HG03558 (cell line): ENCODE results near the gene SPARCL1.
"Not testable (repeated sequence)": the region's sequence is repeated elsewhere in the genome, so short reads cannot be mapped to it uniquely, and the experiment has no call there.

Experiments
- ATAC-seq: cut with Tn5 transposase; IDR thresholded peaks from one replicate; pipeline ENCODE4 v1.9.1; 2021; ENCODE audit warnings: moderate number of reproducible peaks; ENCODE audit not compliant: unreplicated experiment; ENCODE audit errors: extremely low read depth

Gene SPARCL1

GRCh38 chr4:87462102-87462501, 67.1 kb downstream of the SPARCL1 start:
- ATAC-seq, result no peak

- no peak for ATAC-seq
Measured at GRCh38 chr4:87461281-87461700, 67.9 kb downstream of the SPARCL1 start.

GRCh38 chr4:87458913-87459312, 70.3 kb downstream of the SPARCL1 start:
- no peak for ATAC-seq

DNA sequence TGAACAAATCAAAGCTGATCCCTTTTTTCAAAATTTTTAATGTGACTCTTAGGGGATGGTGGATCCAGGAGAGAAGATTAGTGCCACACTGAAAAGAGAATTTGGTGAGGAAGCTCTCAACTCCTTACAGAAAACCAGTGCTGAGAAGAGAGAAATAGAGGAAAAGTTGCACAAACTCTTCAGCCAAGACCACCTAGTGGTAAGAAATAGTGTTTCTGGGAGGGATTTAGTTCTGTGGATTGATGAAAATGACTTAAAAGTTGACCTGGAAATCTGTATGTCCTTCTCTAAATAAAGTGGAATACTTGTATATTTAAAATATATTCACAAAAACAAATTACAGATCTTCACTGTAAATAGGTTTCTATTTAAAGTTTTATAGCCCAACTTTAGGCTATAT, 77.6 kb downstream of the SPARCL1 start:
- no peak for ATAC-seq

- not testable (repeated sequence) for ATAC-seq
Measured at GRCh38 chr4:87446375-87446774, 82.8 kb downstream of the SPARCL1 start.

DNA sequence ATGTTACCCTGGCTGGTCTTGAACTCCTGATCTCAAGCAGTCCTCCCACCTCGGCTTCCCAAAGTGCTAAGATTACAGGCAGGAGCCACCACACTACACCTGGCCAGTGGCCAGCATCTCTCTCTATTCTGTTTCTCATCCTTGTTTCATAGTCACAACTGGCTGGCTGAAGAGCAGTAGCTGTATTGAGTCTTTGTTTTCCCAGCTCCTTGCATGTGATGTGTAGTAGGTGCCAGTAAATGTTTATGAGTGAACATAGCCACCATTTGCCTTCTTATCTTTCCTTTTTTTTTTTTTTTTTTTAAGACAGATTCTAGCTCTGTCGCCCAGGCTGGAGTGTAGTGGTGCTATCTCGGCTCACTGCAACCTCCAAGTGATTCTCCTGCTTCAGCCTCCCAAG, 83.2 kb downstream of the SPARCL1 start:
- ATAC-seq, result no peak

DNA sequence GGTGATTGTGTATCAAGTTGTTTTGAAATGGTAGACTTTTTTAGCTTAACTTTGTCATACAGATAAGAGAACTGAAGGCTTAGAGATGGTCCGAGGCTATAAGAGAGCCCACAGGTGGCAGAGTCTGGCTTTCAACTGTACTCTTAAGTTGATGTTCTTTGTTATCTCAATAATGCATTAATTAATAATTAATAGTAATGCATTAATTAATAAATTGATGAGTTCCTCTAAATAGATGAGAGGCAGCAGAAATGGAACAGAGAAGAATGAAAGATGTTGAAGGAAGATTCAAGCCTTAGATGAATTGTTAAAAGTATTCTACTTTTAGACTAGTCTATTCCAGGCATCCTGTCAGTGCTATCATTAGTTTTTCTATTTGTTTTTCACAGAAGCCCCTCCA, 84.4 kb downstream of the SPARCL1 start:
- no peak for ATAC-seq

- no peak for ATAC-seq
Measured at GRCh38 chr4:87442889-87443288, 86.3 kb downstream of the SPARCL1 start.

DNA sequence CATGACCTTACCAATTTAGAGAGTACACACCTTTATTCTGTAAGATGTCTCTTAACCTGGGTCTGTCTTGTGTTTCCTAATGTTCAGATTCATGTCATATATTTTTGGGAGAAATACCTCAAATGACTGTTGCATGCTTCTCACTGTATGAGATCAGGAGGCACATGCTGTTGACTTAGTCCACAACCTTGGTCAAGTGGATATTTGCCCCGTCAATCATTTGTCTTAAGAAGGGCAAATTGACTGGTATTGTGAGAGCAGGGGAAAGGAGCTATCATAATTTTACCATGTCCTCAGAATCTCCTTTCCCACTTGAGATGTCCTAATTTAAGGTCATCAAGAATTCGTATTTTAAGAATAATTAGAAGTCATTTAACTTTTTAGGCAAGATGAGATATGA, 95.8 kb downstream of the SPARCL1 start:
- ATAC-seq, result no peak

DNA sequence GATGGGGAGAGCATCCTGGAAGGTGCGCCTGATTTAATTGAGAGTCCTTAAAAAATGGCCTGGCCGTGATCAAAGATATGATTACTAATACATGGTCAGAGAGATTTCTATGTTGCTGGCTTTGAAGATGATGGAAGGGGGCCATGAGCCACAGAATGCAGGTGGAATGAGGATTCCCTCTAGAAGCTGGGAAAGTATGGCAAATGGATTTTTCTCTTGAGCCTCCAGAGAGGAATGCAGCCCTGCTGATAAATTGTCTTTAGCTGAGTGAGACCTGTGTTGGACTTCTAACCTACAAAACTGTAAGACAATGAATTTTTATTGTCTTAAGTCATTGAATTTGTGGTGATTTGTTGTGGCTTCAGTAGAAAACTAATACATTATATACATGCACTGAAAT, 99.1 kb downstream of the SPARCL1 start:
- ATAC-seq, result no peak

DNA sequence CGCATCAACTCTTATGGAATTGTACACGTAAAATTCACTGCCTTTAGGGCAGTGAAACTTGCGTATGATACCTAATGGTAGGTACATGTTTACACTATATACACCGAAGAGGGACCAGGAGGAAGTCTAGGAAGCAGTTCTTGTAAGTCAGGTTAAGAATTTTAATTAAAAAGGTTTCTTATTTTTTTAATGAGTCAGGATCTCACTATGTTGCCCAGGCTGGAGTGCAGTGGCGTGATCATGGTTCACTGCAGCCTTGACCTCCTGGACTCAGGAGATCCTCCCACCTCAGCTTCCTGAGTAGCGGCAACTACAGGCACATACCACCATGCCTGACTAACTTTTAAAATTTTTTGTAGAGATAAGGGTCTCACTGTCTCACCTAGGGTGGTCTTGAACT, 100.2 kb downstream of the SPARCL1 start:
- ATAC-seq, result no peak

GRCh38 chr4:87427518-87427868, 101.7 kb downstream of the SPARCL1 start:
- ATAC-seq, result no peak

GRCh38 chr4:87426865-87427517, 102.2 kb downstream of the SPARCL1 start:
- ATAC-seq, result no peak

DNA sequence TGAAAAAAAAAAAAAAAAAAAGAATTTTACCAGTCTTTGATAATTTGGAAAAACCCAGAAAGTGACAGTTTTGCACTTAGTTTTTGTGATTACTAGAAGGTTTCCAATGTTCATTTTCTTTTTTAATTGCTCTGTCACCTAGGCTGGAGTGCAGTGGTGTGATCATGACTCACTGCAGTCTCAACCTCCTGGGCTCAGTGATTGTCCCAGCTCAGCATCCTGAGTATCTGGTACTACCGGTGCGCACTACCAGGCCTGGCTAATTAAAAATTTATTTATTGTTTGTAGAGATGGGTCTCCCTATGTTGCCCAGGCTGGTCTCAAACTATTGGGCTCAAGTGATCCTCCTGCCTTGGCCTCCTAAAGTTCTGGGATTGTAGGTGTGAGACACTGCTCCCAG, 103.5 kb downstream of the SPARCL1 start:
- no peak for ATAC-seq

DNA sequence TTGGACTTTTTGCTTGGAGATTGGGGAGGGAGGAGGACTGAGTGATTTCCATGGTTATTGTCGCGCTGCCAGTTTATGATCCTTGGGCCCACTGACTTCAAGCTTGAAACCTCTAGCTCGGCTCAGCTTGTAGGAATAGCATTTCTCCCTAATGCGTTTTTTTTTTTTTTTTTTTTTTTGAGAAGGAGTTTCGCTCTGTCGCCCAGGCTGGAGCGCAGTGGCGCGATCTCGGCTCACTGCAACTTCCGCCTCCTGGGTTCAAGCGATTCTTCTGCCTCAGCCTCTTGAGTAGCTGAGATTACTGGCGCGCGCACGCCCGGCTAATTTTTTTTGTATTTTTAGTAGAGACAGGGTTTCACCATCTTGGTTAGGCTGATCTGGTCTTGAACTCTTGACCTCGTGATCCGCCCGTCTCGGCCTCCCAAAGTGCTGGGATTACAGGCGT, 105.1 kb downstream of the SPARCL1 start:
- ATAC-seq, result not testable (repeated sequence)
